Activated T-helper 1 cell treated with Interleukin-2 at 50 U/mL for 16 hours (primary cell): ENCODE data around the gene KCNF1.

Experiments used
- DNase-seq: peaks from one replicate; pipeline ENCODE4 v3.0.0-alpha.2; 2020; ENCODE audit warnings: low read depth

The KCNF1 gene

GRCh38 chr2:10911291-10912075 lies at the start of gene KCNF1:
KCNF1 (plus strand) TSS chr2:10911934; CDS start chr2:10912427, 493 bp downstream.
- DNase-seq = no peak

DNA sequence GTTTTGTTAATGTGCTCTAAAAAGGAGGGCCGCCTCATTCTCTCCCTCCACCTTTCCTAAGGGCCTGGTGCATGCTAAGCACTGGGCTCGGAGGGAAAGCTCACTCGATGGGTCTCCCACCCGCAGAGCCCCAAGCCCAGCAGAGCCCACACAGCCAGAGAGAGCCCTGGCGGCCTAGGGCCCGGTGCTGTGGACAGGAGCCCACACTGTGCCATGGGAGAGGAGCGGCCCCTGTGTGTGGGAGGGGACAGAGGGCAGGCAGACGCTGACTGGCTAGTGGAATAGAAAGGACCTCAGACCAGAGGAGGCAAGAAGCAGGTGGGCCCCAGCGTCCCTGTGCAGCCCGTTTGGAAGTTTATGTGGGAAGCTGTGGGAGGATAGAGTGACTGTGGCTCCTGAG lies 49.4 kb upstream of the KCNF1 start:
- DNase-seq = no peak

- DNase-seq = no peak
These were observed 48.7 kb upstream of the KCNF1 start for GRCh38 chr2:10863047-10863446.

DNA sequence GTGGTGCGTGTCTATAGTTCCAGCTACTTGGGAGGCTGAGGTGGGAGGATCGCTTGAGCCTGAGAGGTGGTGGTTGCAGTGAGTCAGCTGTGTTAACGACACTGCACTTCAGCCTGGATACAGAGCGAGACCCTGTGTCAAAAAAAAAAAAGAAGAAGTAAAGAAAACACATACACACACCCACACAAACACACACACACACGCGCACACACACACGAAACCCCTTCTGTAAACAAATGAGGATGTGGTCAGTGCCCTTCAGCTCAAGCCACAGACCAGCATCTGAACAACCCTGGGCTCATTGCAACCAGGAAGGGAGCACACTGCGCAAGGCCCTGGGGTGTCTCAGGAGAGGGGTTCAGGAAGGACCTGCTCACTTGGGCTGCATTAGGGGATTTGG lies 47.9 kb upstream of the KCNF1 start:
- no peak for DNase-seq

- DNase-seq = no peak
These were observed 47.5 kb upstream of the KCNF1 start for GRCh38 chr2:10864251-10864650.

DNA sequence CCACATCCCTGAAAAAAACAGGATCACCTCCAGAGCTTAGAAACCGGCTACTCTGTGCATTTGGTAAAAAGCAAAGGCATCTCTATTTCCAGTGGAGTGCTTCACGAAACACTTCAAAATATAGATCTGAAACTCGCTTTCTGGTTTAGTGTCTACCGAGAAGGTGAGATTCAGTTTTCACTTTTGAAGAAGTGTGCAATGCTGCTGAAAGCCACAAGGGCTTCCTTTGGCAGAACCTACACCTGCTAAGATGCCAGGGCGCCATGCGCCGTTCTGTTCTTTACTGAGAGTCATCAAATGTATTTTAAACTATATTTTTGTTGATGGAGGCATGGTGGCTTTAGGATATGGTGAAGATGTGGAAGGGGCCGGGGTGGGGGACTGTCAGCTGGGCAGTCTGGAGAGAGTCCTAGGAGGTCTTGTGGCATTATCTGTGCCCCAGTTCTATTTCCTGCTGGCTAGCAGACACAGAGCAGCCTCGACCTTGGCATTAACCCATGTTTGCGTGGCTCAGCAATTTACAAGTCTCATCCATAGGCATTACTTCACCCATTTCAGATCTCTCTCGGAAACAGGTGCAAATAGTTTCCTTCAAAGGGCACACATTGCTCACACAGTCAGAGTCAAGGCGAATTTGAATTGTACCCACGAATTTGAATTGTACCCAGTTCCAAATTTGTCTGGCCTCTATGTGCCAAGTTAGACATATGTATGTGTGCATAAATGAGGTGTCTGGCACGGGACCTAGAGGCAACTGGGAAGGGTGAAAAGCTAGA lies 46.7 kb upstream of the KCNF1 start:
- DNase-seq = no peak

DNA sequence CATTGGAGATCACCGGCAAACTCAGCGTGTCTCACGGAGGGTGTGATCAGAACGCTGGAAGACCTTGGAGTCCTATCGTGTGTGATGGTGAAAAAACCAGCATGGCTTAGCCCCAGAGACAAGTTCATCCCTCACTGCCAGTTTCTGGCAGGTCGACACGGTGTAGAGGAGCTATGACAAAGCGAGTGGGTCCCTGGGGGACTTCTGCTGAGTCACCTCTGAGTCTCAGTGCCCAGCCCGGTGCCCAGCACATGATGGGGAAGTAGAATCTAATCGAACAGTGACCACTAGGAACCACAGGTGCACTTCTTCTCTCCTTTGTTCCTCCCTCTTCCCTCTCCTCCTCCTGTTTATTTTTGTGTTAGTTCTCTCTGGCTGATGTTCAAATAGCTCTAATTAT lies 45.9 kb upstream of the KCNF1 start:
- no peak for DNase-seq

DNA sequence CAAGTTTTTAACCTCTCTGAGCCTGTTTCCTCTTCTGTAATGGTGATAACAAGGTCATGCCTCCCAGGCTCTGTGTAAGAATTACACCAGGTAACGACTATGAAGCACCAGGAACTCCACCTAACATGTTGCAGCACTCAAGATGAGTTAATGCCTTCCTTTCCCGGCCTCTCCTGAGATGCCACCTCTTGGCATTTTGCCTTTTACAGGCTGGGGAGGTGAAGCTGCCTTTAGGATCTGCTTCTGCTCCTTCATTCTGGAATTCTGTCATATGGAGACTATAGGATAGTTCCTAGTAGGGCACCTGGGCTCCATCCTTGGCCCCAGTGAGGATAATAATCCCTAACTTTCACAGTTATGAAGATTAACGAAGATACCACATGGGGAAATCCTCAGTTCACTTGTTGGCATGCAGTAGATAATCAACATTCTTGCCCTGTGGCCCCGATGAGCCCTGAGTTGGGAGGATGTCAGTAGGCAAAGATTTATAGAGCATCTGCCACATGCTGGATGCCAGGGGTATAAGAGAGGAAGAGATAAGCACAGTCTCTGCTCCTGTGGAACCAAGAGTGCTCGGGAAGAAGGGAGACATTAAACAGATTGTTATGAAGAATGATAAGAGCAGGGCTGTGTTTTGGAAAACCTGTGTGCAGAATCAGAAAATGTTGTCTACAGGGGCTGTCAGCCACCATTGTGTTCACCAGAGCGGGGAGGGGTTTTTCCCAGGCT lies 43.9 kb upstream of the KCNF1 start:
- no peak for DNase-seq

- DNase-seq = no peak
These were observed 43.0 kb upstream of the KCNF1 start for GRCh38 chr2:10868465-10869314.

DNA sequence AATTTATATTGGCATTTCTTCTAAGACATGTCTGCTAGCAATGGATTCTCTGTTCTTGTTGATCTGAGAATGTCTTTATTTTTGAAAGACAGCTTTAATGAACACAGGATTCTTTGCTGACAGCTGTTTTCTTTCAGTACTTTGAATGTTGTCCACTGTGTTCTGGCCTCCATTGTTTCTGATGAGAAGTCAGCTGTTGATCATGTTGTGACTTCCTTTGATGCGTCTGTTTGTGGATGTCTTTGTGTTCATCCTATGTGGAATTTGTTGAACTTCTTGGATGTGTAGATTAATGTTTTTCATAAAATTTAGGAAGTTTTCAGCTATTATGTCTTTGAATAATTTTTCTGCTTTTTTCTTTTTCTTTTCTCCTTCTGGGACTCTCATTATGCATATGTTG lies 39.8 kb upstream of the KCNF1 start:
- no peak for DNase-seq

DNA sequence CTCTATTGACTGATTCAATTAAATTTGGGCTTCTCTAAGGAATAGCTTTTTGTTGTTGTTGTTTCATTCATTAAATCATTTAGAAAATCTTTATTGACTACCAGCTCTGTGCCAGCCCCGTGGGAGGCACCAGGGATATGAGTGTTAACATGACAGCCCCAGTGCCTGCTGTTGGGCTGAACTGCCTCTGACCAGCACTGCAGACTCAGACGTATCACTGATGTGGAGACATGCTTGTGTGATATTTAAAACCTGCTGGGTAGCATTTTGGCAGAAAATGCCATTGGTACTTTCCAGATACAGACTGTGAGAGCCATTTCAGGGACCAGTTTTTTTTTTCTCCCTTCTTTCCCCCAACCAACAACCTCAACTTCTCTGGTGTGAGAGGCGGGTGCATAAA lies 38.6 kb upstream of the KCNF1 start:
- DNase-seq = no peak

DNA sequence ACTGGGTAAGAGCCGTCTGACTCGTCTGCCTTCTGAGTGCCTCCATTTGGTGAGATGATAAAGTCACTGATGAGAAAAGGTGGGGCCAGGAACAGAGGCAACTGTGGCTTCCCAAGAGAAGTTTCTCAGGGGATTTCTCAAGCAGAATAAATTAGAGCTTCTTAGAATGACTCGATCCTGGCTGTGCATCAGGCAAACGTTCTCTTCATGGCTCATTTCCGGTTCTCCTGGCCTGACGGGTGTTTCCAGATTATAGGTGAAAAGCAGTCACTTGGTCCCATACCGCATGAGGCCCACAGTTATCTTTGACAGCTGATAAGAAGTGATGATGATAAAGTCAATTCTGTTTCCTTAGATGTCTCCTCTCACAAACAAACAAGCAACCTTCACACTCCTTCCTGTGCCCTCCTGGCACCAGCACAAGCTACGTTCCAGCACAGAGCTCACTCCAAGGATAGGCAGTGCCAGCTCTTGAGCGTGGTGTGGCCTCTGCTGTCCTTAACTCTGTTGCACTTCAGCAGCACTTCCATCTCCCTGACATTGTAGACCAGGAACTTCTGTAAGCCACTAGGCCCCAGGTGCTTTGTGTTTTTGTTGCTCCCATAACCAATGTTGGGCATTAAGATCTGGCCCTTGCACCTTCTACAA lies 37.8 kb upstream of the KCNF1 start:
- no peak for DNase-seq

DNA sequence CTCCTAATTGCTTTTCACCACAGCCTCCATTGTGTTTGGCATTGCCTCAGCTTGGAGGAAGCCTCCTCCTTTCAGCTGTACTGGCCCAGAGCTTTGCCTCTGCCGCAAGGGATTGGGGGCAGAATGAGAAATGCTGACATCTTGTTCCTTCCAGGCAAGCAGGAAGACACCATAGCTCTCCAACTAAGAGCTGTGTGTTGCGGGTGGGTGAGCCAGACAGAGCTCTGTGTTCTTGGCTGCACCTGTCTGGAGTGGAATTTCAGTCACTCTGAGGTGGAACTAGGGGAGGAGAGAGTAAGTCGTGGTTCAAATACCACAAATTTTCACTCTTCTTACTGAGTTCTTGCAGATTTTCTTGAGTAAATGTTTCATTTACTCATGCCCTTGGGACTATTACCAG lies 36.6 kb upstream of the KCNF1 start:
- no peak for DNase-seq

DNA sequence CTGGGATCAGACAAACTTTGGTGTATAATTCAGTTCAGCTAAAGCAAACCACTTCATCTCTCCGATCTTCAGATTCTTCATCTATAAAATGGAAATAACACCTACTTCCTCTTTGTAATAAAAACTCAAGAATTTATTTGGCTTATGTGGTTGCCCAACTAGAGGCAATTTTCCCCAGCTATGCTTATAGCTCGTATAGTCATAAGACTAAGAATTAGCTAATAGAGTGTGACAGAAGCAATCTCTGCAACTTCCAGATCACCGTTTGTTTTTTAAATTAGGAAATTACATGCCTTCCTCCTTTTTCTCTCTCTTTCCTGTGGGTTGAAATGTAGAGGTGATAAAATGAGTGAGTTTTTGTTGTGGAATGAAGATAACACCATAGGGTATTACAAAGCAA lies 35.3 kb upstream of the KCNF1 start:
- no peak for DNase-seq

GRCh38 chr2:10876963-10877362 lies 34.8 kb upstream of the KCNF1 start:
- no peak for DNase-seq

DNA sequence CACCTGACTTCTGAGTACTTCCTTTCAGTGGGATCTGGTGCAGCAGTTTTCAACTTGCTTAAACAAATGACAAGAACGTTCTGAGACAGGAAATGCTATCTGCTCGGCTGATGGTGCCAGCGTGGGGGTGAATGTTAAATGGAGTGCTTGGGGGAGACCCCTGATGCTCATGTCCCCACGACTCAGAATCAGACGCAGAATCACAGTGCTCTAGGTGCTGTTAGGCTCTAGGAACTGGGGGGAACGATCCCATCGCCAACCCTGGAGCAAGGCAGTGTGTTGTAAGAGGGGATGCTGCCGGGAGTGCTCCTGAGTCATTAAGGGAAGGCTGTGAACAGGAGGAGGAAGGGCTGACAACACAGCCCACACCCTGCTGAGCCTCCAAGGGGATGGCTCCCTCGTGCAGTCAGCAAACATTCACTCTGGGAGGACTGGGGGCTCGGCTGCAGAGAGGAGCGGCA lies 34.1 kb upstream of the KCNF1 start:
- no peak for DNase-seq

DNA sequence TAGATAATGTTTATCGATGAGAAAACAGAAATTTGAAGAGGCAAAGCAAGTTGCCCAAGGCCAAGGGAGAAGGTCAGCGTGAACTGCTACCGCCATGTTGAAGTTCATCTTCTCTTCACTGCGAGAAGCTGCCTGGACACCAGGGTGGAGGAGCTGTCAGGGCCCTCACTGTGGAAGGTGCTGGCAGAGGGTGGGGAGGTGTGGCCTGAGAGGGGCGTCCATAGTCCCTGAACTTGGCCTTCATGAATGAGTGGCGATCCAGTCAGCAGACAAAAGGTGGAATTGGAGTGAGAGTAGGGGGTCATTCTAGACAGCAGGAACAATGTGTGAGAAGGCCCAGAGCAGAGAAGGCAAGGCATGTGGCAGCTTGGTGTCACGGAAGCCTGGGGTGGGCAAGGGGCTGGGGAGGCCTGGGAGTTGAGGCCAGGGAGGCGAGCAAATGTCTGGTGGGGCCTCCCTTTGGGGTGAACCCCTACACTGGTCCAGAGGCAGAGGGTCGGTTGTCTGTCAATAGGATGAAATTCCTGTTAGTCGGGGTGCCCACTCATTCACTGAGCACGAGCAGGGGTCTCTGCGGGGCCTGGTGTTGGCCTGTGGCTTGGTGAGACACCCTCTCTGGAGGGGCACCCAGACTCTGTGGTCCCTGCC lies 33.3 kb upstream of the KCNF1 start:
- no peak for DNase-seq

DNA sequence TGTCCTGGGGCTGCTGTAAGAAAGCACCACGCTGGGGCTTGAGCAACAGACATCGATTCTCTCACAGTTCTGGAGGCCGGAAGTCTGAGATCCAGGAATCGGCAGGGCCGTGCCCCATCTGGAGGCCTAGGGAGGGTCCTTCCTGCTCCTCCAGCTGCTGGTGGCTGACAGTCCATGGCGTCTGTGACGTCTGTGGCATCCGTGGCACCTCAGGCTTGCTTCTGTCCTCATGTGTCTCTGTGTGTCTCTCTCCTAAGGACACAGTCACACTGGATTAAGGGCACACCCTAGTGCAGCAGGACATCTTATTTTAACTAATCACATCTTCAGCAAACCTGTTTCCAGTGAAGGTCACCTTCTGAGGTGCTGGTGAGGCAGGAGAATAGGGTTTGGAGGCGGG lies 32.6 kb upstream of the KCNF1 start:
- DNase-seq = no peak

GRCh38 chr2:10879624-10880585 lies 31.8 kb upstream of the KCNF1 start:
- DNase-seq = no peak
